ENCODE data around the gene PHYHD1.

Gene PHYHD1

GRCh38 chr9:128920381-128921058 lies at the start of gene PHYHD1:
PHYHD1 (plus strand) TSS chr9:128920982; CDS start chr9:128922324, 1,342 bp downstream.
- DNase-seq (ENCODE audit: low read depth in 2 of 2), result no peak

DNA sequence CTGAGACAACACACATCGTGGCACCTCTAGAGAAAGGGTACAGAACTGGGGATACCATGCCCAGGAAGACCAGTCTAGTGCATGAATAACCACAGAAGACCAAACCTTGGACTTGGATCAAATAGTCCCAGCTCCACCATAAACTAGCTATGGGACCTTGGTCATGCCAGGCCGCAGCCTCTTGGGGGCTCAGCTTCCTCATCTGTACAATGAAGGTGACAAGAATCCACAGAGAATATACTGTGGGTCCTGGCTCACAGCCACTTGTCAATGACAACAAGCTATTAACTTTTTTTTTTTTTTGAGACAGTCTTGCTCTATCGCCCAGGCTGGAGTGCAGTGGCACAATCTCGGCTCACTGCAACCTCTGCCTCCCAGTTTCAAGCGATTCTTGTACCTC lies 42.9 kb upstream of the PHYHD1 start:
- no peak for DNase-seq (ENCODE audit: low read depth in 2 of 2)

DNA sequence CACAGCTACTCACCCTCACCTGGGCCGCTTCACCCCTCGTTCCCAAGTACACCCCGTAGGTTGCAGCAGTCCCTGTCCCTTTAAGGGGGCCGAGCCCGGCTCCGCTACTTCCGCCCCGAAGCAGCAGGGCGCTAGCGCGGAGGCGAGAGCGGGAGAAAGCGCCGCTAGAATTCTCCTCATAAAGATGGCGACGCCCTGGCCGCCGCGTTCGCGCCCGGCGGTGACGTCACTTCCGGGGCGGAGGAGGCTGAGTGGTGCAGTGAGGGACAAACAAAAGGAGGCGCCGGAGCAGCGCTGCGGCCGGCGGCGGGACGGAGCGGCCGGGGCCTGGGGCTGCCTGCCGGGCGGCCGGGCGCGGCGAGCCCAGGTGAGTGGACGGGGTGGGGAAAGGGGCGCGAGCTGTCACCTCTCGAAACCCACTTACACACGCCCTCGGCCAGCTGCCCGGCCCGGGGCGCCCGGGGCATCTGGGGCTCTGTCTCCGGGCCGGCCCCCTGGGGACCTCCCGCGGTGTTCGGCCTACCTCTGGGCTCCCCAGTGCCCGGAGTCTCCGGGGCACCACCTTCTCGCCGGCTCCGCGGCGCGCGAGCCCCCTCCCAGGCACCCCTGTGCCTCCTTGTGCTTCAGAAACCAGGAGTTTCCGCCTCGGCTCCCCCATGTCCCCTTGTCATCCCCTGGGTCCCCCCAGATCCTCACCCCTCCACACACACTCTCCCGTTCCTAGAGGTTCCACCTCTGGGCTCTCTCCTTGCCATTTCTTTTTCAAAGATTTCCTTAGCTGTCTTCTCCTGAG lies 38.7 kb upstream of the PHYHD1 start, which contains the start of the genes KYAT1 and LRRC8A:
KYAT1 (minus strand) TSS at position 67 of the 793 bp plus-strand sequence. CDS start 36,545 bp downstream, outside the sequence.
LRRC8A (plus strand) TSS at position 250 of the 793 bp plus-strand sequence. CDS start 25,032 bp downstream, outside the sequence.
- DNase-seq (ENCODE audit: low read depth in 2 of 2), result peak; percentile 98

GRCh38 chr9:128882677-128883603 lies 37.8 kb upstream of the PHYHD1 start:
- DNase-seq (ENCODE audit: low read depth in 2 of 2), result no peak

GRCh38 chr9:128884164-128884563 lies 36.6 kb upstream of the PHYHD1 start:
- no peak for DNase-seq (ENCODE audit: low read depth in 2 of 2)

DNA sequence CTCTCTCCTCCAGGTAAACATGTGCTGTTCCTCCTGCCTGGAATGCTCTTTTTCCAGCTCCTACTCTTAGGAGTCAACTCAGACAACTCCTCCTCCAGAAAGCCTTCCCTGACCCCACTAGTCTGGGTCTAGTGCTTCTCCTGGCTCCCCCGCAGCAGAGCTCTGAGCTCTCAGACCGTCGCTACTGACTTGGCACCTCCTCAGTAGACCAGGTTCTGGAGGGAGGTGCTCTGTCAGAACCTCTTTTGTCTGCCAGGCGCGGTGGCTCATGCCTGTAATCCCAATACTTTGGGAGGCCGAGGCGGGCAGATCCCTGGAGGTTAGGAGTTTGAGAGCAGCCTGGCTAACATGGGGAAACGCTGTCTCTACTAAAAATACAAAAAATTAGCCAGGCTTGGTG lies 35.4 kb upstream of the PHYHD1 start:
- DNase-seq (ENCODE audit: low read depth in 2 of 2), result no peak

GRCh38 chr9:128885798-128886197 lies 35.0 kb upstream of the PHYHD1 start:
- DNase-seq (ENCODE audit: low read depth in 2 of 2), result no peak

DNA sequence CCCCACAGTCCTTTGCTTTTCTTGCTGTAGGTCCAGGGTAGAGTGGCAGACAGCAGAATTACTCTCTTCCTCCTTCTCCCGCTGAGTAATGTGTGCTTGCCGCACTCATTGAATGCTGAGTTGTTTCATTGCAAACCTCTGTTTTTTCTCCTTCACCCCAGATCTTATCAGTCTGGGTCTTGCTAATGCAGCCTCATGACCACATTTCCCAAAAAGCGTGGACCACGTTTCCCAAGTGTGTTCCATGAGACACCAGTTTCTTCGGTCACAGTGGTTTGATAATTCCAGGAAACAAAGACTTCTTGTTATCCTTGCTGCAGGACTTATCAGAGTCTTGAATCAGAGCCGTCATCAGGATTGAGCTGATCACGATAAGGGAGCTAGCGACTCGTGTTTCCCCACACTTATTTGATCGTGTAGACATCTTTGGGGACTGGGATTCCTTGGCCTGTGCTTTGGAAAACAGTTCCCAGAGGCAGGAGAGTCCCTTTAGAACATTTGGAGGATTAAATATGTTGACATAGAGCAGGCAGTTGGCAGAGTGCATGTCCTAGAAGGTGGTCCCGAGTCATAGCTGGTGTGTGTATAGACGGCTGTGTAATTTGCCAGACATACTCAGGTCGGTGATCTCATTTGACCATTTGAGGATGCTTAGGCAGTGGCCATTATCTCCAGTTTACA lies 34.4 kb upstream of the PHYHD1 start:
- no peak for DNase-seq (ENCODE audit: low read depth in 2 of 2)

DNA sequence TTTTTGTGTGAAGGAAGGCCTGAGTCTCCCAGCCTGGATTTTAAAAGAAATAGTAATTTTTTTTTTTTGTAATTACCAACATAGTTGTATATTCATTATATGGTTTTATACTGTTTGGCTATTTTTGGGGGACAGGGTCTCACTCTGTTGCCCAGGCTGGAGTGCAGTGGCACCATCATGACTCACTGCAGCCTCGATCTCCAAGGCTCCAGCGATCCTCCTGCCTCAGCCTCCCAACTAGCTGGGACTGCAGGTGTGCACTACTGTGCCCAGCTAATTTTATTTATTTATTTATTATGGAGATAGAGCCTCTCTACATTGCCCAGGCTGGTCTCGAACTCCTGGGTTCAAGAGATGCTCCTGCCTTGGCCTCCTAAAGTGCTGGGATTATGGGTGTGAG lies 33.7 kb upstream of the PHYHD1 start:
- no peak for DNase-seq (ENCODE audit: low read depth in 2 of 2)

DNA sequence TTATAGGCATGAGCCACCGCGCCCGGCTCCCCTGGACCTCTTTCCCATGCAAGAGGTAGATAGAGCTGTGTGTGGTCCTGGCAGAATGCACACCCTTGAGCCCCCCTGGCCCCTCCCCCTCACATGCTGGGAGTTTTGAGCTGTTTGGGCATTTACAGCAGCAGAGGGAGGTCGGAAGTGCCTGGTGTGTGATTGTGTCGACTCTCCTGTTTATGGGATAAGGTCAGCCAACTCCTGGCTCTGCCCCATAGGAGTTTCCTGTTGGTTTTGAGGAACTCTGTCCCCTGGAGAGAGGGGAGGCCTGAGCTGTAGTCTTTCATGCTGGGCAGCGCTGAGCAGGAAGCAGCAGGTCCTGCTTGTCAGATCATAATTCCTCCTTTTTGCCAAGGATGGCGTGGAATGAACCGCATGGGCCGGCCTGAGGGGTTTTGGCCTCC lies 32.9 kb upstream of the PHYHD1 start:
- DNase-seq (ENCODE audit: low read depth in 2 of 2), result no peak

DNA sequence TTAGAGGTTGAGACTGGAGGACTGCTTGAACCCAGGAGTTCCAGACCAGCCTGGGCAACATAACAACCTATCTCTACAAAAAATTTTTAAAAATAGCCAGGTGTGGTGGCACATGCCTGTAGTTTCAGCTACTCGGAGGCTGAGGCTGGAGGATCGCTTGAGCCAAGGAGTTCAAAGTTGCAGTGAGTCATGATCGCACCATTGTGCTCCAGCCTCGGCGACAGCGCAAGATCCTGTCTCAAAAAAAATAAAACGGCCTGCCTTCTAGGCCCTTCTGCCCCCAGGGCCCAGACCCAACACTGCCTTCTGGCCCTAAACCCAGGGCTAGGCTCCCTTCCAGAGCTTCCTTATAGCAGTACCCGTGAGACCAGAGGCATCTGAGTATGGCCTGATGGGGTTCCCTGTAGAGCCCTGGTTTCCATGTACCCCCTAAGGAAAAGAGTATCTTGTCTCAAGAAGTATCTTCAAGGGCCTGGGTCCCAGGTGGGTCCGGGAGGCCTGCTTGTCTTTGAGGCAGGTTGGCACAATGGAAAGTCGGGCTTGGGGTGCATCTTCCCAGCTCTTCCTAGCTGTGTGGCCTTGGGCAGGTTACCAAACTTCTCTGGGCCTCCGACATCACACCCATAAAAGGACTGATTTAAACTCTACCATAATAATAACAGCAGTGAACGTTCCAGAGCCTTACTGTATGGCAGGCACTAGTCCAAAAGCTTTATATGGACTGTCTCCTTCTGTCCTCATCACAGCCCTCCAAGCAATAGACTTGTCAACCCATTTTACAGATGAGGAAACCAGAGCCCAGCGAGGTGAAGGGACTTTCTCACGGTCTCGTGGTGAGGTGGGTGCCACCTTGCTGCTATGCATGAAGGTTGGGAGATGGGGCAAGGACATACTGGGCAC lies 29.2 kb upstream of the PHYHD1 start:
- DNase-seq (ENCODE audit: low read depth in 2 of 2), result no peak

DNA sequence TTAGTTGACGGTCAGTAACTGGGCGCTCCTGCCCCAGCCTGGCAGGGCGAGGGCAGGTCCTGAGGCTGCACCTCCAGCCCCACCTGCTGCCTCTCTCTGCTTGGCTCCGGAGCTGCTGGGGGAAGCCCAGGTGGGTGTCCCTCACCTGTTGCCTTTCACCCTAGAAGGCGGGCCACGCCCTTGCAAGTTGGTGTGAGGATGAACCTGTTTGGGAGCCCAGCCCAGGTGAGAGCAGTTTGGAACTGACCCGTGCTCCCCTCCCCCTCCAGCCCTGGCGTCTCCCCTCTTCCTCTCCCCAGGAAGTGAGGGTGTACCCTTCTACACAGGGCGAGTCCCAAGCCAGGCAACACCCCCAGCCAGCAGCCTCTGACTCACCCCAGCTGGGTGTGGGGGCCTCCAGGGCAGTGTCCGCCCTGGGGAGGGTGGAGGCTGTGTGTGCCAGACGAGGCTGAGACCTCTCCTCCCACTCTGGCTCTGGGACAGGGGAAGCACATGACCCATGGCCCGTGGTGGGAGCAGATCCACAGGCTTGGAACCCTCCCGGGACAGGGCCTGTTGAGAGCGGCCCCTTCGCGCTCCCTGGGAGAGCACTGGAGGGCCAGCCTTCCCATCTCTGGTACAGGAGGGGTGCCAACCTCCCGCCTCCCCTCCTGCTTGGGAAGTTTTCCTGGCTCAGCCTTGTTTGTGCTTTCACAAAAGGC lies 28.4 kb upstream of the PHYHD1 start:
- DNase-seq (ENCODE audit: low read depth in 2 of 2), result no peak

DNA sequence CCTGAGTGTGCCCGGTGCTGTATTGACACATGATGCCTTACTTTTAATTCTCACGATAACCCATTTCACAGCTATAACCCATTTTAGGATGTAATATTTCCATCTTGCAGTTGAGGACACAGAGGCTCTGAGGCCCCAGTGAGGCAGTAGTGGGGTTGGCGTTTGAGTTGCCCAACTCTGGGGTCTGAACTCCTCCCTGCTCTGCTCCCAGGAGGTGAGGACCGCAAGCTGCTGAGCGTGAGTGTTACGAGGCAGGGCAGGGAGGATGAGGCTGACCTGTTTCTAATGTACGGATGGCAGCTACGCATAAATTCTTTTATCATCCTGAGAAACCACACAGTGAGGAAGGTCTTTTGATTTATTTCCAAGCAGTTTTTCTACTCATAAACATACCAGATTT lies 27.4 kb upstream of the PHYHD1 start:
- no peak for DNase-seq (ENCODE audit: low read depth in 2 of 2)

DNA sequence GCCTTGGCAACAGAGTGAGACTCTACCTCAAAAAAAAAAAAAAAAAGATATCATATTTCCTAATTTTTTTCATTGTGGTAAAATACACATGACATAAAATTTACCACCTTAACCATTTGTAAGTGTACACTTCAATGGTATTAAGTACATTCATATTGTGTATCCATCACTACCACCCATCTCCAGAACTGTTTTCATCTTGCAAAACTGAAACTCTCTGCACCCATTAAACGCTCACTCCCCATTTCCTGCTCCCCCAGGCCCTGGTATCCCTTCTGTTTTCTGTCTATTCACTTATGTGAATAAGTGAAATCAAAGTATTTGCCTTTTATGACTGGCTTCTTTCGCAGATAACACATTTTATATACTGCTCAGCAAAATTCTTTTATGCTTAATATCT lies 26.0 kb upstream of the PHYHD1 start:
- DNase-seq (ENCODE audit: low read depth in 2 of 2), result no peak

DNA sequence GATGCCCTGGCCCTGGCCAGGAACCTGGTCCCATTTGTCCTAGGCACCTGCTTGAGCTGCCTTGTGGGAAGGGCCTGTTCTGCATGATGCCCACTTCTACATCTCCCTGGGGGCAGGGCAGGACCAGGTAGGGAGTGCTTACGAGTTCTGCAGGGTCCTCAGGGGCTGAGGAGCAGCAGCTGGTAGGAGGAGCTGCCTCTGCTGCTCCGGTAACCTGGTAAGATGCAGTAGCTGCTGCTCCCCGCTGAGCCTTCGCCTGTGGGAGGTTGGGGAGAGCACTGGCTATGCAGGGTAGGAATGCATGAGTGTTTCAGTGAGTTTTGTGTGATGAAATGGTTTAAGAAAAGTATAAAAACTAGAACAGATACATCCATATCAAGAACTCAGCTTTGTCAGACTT lies 25.2 kb upstream of the PHYHD1 start:
- no peak for DNase-seq (ENCODE audit: low read depth in 2 of 2)

- no peak for DNase-seq (ENCODE audit: low read depth in 2 of 2)
These were observed 22.4 kb upstream of the PHYHD1 start for GRCh38 chr9:128898382-128898781.

GRCh38 chr9:128898845-128899565 lies 21.8 kb upstream of the PHYHD1 start:
- DNase-seq (ENCODE audit: low read depth in 2 of 2), result no peak

DNA sequence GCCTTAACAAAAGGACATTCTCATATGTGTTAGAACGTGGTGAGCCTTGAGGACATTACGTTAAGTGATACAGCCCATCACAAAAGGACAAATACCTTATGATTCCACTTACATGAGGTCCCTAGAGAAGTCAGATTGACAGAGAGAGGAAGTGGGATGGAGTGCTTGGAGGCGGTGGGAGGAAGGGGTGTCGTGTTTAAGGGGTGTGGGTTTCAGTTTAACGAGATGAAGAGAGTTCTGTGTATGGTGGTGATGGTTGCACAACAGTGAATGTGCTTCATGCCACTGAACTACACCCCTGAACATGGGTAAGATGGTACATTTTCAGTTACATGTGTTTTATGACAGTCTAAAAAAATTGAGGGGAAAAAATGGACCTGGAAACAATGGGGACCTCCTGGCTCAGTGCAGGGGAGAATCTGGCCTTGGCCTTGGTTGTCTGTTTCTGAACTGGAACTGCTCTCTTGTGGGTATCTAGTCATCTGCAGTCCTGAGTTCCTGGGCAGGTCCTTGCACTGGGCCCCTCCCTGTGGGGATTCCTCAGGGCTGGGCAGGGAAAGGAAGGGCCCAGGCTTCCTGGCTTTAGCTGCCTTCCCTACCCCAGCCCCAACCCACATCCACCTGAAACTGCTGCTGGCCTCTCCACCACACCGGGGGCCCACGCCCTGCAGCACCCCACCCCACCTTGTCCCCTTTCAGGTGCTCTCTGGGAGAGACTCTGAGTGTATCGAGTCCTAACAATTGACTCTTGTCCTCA lies 21.0 kb upstream of the PHYHD1 start:
- no peak for DNase-seq (ENCODE audit: low read depth in 2 of 2)

All from stimulated activated CD4-positive, alpha-beta T cell treated with anti-CD3 and anti-CD28 coated beads, Interleukin-4, amount 100 ng/mL, for 48 hours (primary cell).